NCI-H187 treated with DMSO at 0.1 percent for 48 hours (cell line): ENCODE results near the gene USP35.
"Not testable (repeated sequence)": the region's sequence is repeated elsewhere in the genome, so short reads cannot be mapped to it uniquely, and the experiment has no call there.

ENCODE experiments used
- DNase-seq: peaks from one replicate; lab custom pipeline; 2025; lab: John Stamatoyannopoulos, UW

Gene USP35

DNA sequence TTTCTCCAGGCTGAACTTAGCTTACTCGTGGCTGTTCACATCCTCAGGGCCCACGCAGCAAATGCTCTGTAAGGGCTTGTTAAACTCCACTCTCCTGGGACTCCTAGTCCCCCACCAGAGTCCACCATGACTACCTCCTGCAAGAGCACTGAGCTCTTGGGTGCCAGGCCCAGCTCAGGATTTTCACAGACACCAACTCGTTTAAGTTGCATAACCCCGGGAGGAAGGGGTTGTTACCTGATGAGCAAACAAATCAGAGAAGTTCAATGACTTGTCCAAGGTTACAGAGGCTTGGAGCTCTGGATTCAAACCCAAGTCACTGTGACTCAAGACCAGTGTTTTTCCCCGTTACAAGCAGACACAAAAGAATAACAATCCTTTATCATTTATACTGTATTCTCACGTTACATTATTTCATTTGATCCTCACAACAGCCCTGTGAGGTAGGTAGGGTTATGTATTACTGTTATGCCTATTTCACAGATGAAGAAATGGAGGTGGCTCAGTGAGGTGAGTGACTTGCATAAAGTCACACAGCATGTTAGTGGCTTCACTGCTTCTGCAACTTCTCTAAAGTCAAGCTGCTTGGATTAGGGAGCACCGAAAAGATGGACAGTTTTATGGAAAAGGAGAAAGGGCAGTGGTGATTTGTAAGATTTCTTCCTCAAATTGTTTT lies 17.7 kb upstream of the USP35 start:
- no peak for DNase-seq

DNA sequence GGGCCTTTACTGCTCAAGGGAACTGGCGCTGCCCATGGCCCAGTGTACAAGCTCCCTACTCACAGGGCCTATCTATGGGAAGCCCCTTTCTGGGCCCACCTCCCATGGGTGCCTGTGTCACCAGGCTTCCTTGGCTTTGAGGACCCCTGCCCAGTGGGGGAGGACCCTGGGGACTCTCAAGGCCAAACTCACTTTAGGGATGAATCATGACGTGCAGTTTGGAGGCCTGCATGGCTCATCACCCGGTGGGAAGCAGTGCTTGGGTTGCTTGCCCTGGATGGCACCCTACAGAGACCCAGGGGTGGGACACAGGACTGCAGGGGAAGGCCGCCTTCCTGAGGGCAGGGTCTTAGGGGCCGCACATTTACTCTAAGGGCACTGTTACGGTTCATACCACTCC lies 16.8 kb upstream of the USP35 start:
- DNase-seq: no peak

DNA sequence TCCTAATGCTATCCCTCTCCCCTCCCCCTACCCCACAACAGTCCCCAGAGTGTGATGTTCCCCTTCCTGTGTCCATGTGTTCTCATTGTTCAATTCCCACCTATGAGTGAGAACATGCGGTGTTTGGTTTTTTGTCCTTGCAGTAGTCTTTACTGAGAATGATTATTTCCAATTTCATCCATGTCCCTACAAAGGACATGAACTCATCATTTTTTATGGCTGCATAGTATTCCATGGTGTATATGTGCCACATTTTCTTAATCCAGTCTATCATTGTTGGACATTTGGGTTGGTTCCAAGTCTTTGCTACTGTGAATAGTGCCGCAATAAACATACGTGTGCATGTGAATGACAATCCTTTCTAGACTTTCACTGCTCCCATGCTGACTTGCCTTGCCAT lies 12.9 kb upstream of the USP35 start:
- DNase-seq: not testable (repeated sequence)

DNA sequence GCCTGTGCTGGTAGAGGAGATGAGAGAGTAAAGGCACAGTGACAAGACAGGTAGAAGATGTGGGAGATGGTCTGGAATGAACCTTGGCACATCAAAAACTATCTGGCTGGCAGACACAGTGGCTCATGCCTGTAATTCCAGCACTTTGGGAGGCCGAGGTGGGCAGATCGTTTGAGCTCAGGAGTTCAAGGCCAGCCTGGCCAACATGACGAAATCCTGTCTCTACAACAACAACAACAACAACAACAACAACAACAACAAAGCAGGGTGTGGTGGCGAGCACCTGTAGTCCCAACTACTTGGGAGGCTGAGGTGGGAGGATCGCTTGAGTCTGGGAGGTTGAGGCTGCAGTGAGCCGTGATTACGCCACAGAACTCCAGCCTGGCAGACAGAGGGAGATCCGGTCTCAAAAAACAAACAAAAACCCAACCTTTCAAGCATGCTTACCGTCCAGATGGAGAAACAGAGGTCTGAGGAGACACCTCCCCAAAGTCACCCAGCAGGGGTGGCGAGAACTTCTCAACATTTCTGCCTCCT lies 12.0 kb upstream of the USP35 start:
- no peak for DNase-seq

DNA sequence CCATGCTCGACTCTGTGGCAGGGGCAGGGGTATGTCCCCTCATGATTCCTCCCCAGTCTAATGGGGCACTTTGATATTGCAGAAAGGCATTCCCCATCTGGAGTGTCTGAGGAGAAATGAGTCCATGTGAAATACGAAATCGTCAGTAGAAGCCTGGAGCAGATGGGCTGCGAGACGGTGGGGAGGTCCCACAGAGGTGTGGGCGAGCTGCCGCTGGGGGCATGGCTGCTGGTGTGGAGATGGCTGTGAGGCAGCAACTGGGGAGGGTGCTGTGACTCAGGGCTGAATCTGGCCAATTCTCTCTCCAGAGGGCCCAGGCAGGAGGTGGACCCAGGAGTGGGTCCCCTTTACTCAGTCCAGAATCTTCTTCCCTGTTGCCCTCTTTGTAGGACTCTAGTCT lies 11.5 kb upstream of the USP35 start:
- DNase-seq: no peak

DNA sequence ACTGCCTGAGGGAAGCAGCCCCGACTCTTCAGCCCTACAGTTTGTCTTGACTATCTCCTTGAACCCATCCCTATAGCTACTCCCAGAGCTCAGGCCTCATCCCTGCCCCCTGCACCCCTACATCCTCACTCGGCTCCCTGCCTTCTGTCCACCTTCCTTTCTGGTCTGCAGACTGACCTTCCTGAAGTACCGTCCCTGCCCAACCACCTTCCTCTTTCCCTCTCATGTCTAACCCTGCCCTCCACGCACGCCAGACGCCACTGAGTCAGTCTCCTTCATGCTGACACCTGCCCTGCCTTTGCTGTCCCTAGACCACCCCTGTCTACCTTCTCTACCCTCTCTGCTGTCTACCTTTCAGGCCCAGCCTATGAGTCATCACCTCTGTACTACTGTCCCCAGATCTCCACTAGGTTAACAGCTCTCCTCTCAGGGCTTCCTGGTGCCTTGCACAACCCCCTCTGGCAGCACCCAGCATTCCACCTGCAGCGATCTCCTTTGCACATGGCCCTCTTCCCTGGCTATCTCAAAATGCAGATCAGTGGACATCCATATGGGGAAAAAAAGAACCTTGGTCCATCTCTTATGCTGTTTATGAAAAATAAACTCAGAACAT lies 9.2 kb upstream of the USP35 start:
- no peak for DNase-seq

DNA sequence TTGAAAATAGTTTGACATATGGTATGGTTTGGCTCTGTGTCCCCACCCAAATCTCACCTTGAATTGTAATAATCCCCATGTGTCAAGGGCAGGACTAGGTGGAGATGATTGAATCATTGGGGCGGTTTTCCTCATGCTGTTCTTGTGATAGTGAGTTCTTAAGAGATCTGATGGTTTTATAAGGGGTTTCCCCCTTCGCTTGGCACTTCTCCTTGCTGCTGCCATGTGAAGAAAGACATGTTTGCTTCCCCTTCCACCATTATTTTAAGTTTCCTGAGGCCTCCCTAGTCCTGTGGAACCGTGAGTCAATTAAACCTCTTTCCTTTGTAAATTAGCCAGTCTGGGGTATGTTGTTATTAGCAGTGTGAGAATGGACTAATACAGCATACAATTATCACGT lies 8.0 kb upstream of the USP35 start:
- no peak for DNase-seq

DNA sequence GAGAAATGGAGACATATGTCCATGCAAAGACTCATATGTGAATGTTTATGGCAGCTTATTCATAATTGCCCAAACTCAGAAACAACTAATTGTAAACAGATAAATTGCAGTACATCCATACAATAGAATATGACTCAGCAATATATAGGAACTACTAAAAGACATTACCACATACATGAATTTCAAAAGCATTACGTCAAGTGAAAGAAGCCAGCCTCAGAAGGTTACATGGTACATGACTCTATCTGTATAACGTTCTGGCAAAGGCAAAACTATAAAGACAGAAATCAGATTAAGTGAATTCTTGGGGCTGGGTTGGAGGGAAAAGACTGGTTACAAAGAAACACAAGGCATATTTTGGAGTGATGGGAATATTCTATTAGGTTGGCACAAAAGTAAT lies 7.5 kb upstream of the USP35 start:
- no peak for DNase-seq

DNA sequence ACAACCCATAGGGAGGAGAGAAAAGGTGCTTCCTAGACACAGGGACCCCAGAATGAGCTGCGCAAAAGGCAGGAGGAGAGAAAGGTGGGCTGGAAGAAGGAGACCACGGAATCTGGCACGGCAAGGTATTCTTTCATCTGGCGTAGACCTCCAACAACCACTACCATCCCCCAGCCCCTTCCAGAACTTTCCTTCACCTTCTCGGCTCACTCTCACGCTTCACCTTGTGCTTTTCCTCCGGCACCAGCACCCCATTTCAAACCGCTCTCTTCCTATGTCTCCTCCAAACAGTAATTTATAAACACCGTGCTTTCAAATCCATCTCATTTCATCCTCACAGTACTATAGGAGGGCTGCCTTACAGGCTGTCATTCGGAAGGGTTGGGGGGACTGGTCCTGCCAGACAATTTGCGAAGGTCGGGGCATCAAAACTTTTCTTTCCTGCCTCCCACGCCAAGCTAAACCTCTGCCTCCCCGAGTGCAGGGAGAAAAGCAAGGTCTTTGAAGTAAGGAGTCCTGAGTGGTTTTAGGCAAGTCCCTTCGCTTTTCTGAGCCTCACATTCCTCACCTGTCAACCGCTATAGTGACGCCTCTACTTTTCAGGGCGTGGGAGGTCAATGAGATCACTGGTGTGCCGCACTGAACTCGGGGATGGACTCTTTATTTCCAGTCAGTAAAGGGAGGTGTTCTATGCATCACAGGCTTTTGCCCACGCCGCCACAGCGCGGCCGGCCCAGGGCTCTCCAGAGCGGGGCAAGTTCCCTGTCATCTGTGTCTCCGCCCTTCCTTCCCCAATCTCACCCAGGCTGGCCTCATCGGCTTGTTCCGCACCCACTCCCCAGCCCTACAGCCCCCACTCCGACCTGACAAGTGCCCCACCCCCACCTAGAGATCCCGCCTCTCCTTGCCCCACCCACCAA lies 1.1 kb upstream of the USP35 start:
- DNase-seq: no peak

DNA sequence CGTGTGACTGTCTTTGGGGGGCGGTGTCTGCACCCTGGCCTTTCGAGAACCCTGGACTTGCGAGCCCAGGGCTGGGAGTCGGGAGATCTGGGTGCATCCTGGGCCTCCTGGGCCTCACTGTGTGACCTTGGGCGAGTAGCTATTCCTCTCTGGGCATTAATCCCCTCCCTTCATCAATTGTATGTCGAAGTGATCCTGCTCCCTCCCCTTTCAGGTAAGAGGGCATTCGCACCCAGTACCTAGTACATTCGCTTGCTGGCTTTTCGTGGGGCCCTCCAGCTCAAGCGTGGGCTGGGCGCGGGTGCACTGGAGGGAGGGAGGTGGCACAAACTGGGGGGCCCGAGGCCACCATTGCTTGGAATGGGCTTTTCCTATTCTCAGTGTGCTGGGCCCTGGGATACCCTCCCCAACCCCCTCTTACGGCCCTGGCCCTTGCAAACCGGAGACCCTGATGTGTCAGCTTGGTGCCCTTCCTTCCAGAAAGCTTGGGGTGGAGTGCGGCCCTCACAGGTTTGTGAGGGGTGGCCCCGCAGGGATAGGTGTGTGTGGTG lies 530 bp downstream of the USP35 start:
- DNase-seq: no peak

DNA sequence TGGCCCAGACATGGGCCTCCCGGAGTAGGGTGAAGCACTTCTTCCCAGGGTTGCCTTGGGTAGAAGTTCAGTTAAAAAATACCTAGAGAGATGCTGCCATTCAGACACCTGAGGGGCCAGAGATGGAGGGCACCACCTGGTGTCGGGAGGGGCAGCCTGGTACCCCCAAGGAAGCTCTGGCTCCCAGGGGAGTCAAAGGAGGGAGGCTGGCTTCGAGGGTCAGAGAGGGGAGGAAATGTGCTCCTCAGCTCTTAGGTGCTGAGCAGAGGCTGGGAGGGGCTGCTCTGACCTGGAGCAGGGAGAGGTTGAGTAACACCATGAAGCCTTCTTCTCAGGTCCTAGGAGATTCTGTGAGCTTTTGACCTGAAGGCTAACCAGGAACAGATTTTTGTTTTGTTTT lies 1.1 kb downstream of the USP35 start:
- no peak for DNase-seq

DNA sequence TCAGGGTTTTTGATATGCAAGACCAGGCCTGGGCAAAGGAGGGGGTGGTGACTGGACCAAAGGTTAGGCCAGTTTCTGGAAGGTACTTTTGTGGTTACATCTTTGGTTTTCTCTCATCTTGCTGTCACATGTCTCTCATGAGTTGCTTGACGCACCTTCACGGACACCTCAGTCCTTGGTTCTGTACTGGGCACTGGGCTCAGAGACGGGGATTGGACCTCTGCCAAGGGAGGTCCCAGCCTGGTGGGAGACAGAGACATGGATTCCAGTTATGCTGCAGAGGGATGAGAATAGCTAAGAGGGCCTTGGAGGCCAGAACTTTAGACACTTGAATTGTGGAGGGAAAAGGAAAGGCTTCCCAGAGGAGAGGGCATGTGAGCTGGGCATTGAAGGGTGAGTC lies 1.7 kb downstream of the USP35 start:
- no peak for DNase-seq

DNA sequence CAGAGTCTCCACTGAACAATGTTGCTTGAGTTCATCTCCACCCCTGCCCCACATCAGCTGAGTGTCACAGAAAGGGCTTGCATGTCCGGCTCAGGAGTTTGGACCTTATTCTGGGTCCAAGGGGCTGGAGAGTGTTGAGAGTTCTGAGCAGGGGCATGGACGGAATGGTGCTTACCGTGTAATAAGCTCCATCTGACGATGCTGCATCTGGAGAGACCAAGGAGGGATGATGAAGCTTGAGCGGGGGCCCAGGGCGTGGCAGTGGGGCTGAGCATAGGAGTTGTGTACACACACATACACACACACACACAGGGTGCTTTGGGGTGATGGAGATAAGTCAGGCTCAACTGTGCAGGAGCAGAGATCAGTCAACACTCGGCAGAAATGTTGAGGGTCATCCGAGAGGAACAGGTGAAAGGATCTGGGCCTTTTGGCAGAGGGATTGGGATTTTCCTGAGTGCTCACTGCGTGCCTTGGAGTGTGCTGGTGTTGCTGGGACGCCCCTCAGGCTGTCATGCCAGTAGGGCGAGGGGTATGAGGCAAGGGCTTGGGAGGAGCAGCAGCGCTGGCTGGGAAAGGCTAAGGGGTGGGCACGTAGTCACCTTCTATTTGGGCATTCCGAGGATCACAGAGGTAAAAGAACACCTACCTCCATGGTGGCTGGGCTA lies 2.3 kb downstream of the USP35 start:
- DNase-seq: no peak

DNA sequence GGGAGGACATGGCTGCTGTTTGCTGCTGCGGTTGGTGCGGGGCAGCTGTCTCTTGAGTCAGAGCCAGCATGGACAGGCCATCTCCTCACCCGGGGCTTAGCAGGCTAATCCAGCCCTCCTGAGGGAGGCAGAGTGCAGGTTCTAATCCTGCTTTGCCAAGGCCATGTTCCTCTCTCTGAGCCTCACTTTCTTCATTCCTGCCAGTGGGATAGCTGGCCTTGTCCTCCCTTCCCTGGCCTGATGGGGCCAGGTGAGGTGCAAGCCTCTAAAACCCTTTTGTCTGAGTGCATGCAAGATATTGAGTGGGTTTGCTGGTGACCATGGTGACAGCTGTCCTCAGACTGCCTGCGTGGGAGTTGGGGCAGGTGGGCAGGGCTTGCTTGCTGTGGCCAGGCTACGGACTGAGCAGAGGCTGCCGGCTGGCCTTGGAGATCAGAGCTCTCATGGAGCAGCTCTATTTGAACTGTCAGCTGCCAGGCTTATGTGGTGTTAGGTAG lies 3.6 kb downstream of the USP35 start:
- DNase-seq: no peak

DNA sequence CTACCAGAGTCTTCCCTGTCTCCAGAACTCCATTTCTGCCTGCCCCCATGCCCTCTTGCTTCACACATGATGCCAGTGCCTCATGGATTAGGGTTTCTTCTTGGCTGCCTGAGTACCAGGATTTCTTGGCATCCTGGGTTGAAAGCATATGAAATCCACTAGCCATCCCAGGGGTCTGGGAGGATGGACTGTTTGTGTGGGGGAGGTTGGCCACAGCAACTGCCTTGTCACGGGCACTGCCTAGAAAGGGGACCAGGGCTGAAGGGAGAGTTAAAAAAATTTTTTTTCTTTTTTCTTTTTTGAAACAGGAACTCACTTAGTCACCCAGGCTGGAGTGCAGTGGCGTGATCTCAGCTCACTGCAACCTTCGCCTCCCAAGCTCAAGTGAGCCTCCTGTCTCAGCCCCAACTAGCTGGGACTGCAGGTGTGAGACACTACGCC lies 4.2 kb downstream of the USP35 start:
- DNase-seq: no peak

DNA sequence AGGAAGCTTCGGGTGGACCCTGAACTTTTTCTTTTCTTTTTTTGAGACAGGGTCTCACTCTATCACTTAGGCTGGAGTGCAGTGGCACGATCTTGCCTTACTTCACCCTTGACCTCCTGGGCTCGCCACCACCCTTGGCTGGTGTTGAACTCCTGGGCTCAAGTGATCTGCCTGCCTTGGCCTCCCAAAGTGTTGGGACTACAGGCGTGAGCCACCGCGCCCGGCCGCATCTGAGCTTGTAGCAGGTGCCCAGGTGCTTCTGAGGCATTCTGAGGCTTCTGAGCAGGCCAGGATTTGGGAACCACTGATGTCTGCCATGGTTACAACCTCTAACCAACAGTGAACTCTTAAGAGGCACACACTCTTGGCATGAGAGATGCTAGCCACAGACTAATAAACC lies 5.1 kb downstream of the USP35 start:
- no peak for DNase-seq

DNA sequence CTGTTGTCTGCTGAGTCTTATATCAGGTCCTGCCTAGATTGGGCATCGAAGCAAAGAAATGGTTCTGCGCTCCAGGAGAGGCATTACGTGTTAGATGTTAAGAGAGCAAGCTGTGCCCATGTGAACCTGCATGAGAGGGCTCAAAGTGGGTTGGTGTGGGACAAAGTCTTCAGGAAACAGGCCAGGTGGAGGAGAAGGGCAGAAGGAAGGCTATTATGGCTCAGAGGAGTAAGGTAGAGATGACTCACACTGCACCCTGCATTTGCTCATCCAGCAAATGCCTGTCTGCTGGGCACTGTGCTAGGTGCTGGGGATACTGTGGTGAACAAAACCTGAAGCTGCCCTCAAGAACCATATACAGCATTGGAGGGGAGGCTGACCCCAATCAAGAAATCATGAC lies 5.8 kb downstream of the USP35 start:
- no peak for DNase-seq

DNA sequence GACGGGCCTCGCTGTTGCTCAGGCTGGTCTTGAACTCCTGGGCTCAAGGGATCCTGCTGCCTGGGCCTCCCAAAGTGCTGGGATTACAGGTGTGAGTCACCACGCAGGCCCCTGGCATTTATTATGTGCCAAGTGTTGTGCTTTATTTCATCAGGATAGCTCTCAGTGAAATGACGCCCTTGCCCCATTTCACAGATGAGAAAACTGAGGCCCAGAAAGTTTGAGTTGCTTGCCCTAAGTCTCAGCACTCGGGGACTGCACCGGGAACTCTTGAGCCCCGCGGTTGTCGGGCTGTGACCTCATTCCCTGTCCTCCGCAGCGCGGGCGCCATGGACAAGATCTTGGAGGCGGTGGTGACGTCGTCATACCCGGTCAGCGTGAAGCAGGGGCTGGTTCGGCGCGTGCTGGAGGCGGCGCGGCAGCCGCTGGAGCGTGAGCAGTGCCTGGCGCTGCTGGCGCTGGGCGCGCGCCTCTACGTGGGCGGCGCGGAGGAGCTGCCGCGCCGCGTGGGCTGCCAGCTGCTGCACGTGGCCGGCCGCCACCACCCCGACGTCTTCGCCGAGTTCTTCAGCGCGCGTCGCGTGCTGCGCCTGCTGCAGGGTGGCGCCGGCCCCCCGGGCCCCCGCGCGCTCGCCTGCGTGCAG lies 7.3 kb downstream of the USP35 start:
- no peak for DNase-seq

DNA sequence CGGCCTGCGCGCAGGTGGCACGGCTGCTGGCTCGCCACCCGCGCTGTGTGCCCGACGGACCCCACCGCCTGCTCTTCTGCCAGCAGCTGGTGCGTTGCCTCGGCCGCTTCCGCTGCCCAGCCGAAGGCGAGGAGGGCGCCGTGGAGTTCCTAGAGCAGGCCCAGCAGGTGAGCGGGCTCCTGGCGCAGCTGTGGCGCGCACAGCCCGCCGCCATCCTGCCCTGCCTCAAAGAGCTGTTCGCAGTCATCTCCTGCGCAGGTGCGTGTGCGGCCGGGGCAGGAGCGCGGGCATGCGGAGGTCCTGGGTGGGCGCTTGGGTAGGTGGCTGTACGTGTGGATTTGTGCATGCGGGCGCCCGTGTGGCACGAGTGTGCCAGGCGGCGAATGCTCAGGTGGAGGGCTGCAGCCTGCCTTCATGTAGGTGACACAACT lies 8.0 kb downstream of the USP35 start:
- DNase-seq: no peak

DNA sequence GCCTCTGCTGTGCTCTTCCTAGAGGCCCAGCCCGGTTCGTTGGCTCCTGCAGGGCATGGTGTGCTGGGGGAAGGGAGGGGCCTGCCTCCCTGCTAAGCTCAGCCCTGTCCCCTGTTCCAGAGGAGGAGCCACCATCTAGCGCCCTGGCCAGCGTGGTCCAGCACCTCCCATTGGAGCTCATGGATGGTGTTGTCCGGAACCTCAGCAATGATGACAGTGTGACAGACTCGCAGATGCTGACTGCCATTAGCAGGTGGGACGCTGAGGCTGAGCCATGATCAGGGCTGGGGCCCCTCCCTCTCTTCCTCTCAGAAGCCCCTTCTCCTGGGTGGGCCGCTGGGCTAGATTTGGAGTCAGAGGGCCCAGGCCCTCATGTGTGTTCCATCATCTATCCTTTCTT lies 9.1 kb downstream of the USP35 start:
- DNase-seq: no peak

DNA sequence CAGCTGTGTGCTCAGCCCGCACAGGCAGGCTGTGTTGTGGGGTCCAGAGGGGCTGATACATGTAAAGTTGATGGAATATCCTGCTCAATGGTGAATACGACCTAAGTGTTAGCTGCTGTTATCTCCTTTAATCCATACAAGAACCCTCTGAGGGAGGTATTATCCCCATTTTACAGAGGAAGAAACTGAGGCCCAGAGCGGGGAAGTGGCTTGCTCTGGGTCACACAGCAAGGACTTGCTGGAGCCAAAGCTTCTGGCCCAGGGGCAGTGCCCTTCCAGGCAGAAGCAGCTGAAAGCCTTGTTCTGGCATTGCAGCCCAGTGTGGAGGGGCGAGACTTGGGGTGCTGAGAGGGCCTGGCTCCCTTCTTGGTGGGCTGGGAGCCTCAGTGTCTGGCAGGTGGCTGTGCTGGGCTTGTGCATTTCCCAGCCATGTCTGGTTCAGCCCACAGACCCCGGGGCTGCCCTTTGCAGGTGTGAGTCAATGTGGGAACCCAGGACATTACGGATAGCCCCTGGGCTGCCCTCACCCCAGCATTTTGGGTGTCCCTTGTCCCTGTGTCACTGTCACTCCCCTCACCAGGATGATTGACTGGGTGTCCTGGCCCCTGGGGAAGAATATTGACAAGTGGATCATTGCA lies 10.4 kb downstream of the USP35 start:
- DNase-seq: no peak
